ENCODE data around the gene CHCHD4. TPM values are rescaled to one million over a fixed set of nuclear protein-coding genes. Genes with fewer than 3 reads are reported as not detected.

CHCHD4 gene
- total and polyA plus RNA-seq, 2 of the 13 experiments (the other 11 are each of a cell fraction or from before 2014, with no cell fraction given): 15.8 to 24.1 TPM

GRCh38 chr3:14144423-14145075, 19.9 kb upstream of the CHCHD4 start (continued):
- TF ChIP-seq ZBTB2 (CRISPR knock-in tag; IDR thresholded peaks at IDR 0.05; ENCODE audit: low read depth): no peak
- no peak for TF ChIP-seq ZBTB40 (IDR thresholded peaks at IDR 0.05)
- TF ChIP-seq ZBTB40 (CRISPR knock-in tag; IDR thresholded peaks at IDR 0.05): no peak
- TF ChIP-seq BRF2 (CRISPR knock-in tag; IDR thresholded peaks at IDR 0.05): no peak
- no peak for TF ChIP-seq YEATS2 (CRISPR knock-in tag; IDR thresholded peaks at IDR 0.05; ENCODE audit: borderline replicate concordance)
- 0 out of 2 replicates have a peak, but pooled peaks have one; percentile 13 for TF ChIP-seq FOXK1 (CRISPR knock-in tag; IDR thresholded peaks at IDR 0.05; ENCODE audit: borderline replicate concordance, low read depth)
- TF ChIP-seq ZNF782 (CRISPR knock-in tag; IDR thresholded peaks at IDR 0.05; ENCODE audit: borderline replicate concordance): no peak
- TF ChIP-seq ERF (CRISPR knock-in tag; IDR thresholded peaks at IDR 0.05): no peak
- TF ChIP-seq KLF12 (CRISPR knock-in tag; IDR thresholded peaks at IDR 0.05; ENCODE audit: borderline replicate concordance): no peak
- peak; percentile 73 for TF ChIP-seq SAP130 (CRISPR knock-in tag; IDR thresholded peaks at IDR 0.05; ENCODE audit: low read depth)
- no peak for TF ChIP-seq ZNF253 (CRISPR knock-in tag; IDR thresholded peaks at IDR 0.05; ENCODE audit: borderline replicate concordance)
- TF ChIP-seq ZNF317 (CRISPR knock-in tag; IDR thresholded peaks at IDR 0.05): no peak
- no peak for TF ChIP-seq NR2C2 (CRISPR knock-in tag; IDR thresholded peaks at IDR 0.05; ENCODE audit: borderline replicate concordance)
- TF ChIP-seq AHR (CRISPR knock-in tag; IDR thresholded peaks at IDR 0.05): no peak
- no peak for TF ChIP-seq ZNF329 (CRISPR knock-in tag; IDR thresholded peaks at IDR 0.05; ENCODE audit: low read depth)
- TF ChIP-seq ZNF672 (CRISPR knock-in tag; IDR thresholded peaks at IDR 0.05): no peak
- TF ChIP-seq TBX3 (IDR thresholded peaks at IDR 0.05; ENCODE audit: borderline replicate concordance): peak; percentile 33; the same call in 1 of the 2 replicates
- TF ChIP-seq HNF4G (IDR thresholded peaks at IDR 0.05; ENCODE audit: borderline replicate concordance, low read depth, low read length): no peak
- no peak for TF ChIP-seq HNF4G (CRISPR knock-in tag; IDR thresholded peaks at IDR 0.05; ENCODE audit: borderline replicate concordance, low read depth)
- no peak for TF ChIP-seq ZNF768 (CRISPR knock-in tag; IDR thresholded peaks at IDR 0.05)
